Measurements from ENCODE around the gene SLC27A5. TPM values are rescaled to one million over a fixed set of nuclear protein-coding genes. Genes with fewer than 3 reads are reported as not detected.

SLC27A5 gene
- total and polyA plus RNA-seq, 4 donors: 7.9 to 19.0 (median 13.0) TPM

- Histone ChIP-seq H3K36me3 (ENCODE audit: control insufficient read depth in 4 of 4, insufficient read depth in 4 of 4, low read length in 4 of 4) (no peaks in the 10 kb centered on the region), H3K27ac (ENCODE audit: low read depth in 1 of 2, low read length in 1 of 2) (no peak overlapping the region), H3K27me3 (ENCODE audit: control insufficient read depth in 3 of 3, insufficient read depth in 3 of 3, low read length in 2 of 3) (no peaks in the 10 kb centered on the region), H3K4me3 (no peak overlapping the region), H3K9me3 (ENCODE audit: control insufficient read depth in 4 of 4, insufficient read depth in 3 of 4, low read length in 3 of 4) (no peaks in the 10 kb centered on the region), H3K9ac (ENCODE audit: insufficient read depth in 1 of 2, low read length in 2 of 2) (no peak overlapping the region), H3K4me1 (ENCODE audit: control insufficient read depth in 5 of 5, insufficient read depth in 5 of 5, low read length in 5 of 5) (no peaks in the 10 kb centered on the region)
- ATAC-seq (ENCODE audit: insufficient read depth, low FRiP score): no peak
- 74 to 85% methylated on average over 10 of the region's 10 CpGs for WGBS, 2 donors
- no peak for TF ChIP-seq CTCF (IDR thresholded peaks at IDR 0.05; ENCODE audit: control extremely low read depth, extremely low read depth)
- DNase-seq: no peak
These were observed 19.4 kb upstream of the SLC27A5 start for GRCh38 chr19:58531034-58531840.

- H3K9ac ChIP-seq (ENCODE audit: insufficient read depth in 1 of 2, low read length in 2 of 2): no peak overlapping the region
- no peaks in the 10 kb centered on the region for H3K27me3 ChIP-seq (ENCODE audit: control insufficient read depth in 3 of 3, insufficient read depth in 3 of 3, low read length in 2 of 3)
- H3K27ac ChIP-seq (ENCODE audit: low read depth in 1 of 2, low read length in 1 of 2): no peak overlapping the region
- no peak for TF ChIP-seq CTCF (IDR thresholded peaks at IDR 0.05; ENCODE audit: control extremely low read depth, extremely low read depth)
- H3K36me3 ChIP-seq (ENCODE audit: control insufficient read depth in 4 of 4, insufficient read depth in 4 of 4, low read length in 4 of 4): no peaks in the 10 kb centered on the region
- 72 to 88% methylated on average over 3 of the region's 3 CpGs for WGBS, 2 donors
- no peak for ATAC-seq (ENCODE audit: insufficient read depth, low FRiP score)
- DNase-seq: no peak
- H3K9me3 ChIP-seq (ENCODE audit: control insufficient read depth in 4 of 4, insufficient read depth in 3 of 4, low read length in 3 of 4): no peaks in the 10 kb centered on the region
- no peaks in the 10 kb centered on the region for H3K4me1 ChIP-seq (ENCODE audit: control insufficient read depth in 5 of 5, insufficient read depth in 5 of 5, low read length in 5 of 5)
- no peak overlapping the region for H3K4me3 ChIP-seq
These were observed 17.6 kb upstream of the SLC27A5 start for GRCh38 chr19:58529405-58529804.

- H3K4me1 ChIP-seq (ENCODE audit: control insufficient read depth in 5 of 5, insufficient read depth in 5 of 5, low read length in 5 of 5): peaks cover 0 to 17% (median 4%) of the 10 kb centered on the region in 5 donors
- WGBS, 2 donors: 86 to 90% methylated on average over 3 of the region's 3 CpGs
- no peaks in the 10 kb centered on the region for H3K9me3 ChIP-seq (ENCODE audit: control insufficient read depth in 4 of 4, insufficient read depth in 3 of 4, low read length in 3 of 4)
- no peak for TF ChIP-seq CTCF (IDR thresholded peaks at IDR 0.05; ENCODE audit: control extremely low read depth, extremely low read depth)
- H3K4me3 ChIP-seq: no peak overlapping the region
- no peaks in the 10 kb centered on the region for H3K27me3 ChIP-seq (ENCODE audit: control insufficient read depth in 3 of 3, insufficient read depth in 3 of 3, low read length in 2 of 3)
- H3K9ac ChIP-seq (ENCODE audit: insufficient read depth in 1 of 2, low read length in 2 of 2): no peak overlapping the region
- no peak overlapping the region for H3K27ac ChIP-seq (ENCODE audit: low read depth in 1 of 2, low read length in 1 of 2)
- no peak for DNase-seq
- no peak for ATAC-seq (ENCODE audit: insufficient read depth, low FRiP score)
- H3K36me3 ChIP-seq (ENCODE audit: control insufficient read depth in 4 of 4, insufficient read depth in 4 of 4, low read length in 4 of 4): no peaks in the 10 kb centered on the region
These were observed 10.9 kb upstream of the SLC27A5 start for GRCh38 chr19:58522709-58523108.
